Neural progenitor cell (in vitro differentiated cells): ENCODE data around the gene TMEM250. TPM values are rescaled to one million over a fixed set of nuclear protein-coding genes. Genes with fewer than 3 reads are reported as not detected.

Source experiments
- DNase-seq: peaks from one replicate; pipeline ENCODE4 v3.0.0-alpha.2; 2016; ENCODE audit warnings: low spot score
- H2AFZ ChIP-seq: fragments of 200-600 bp; sonication (generic); replicated peaks from 2 replicates; pipeline ENCODE4 v1.6.1; 2016; ENCODE audit warnings: antibody characterized with exemption
- H3F3A ChIP-seq: fragments of 200-600 bp; sonication (generic); 2 replicates; pipeline ENCODE4 v1.6.1; 2016; ENCODE audit warnings: antibody characterized with exemption, low read depth
- H3K27ac ChIP-seq: fragments of 200-600 bp; sonication (generic); 2 replicates; pipeline ENCODE4 v1.5.1; 2016; ENCODE audit warnings: mild to moderate bottlenecking
- H3K27me3 ChIP-seq: fragments of 200-600 bp; sonication (generic); 2 replicates; pipeline ENCODE4 v1.6.1; 2016; ENCODE audit warnings: mild to moderate bottlenecking, moderate library complexity
- H3K36me3 ChIP-seq: fragments of 200-600 bp; sonication (generic); 2 replicates; pipeline ENCODE4 v1.5.1; 2016
- H3K4me1 ChIP-seq: fragments of 200-600 bp; sonication (generic); 2 replicates; pipeline ENCODE4 v1.6.1; 2016; ENCODE audit warnings: mixed run types
- H3K4me2 ChIP-seq: fragments of 200-600 bp; sonication (generic); 2 replicates; pipeline ENCODE4 v1.6.1; 2016
- H3K4me3 ChIP-seq: fragments of 200-600 bp; sonication (generic); 2 replicates; pipeline ENCODE4 v1.5.1; 2016
- H3K79me2 ChIP-seq: fragments of 200-600 bp; sonication (generic); 2 replicates; pipeline ENCODE4 v1.6.1; 2016; ENCODE audit warnings: low read depth
- H3K9ac ChIP-seq: fragments of 200-600 bp; sonication (generic); 2 replicates; pipeline ENCODE4 v1.6.1; 2016
- H3K9me3 ChIP-seq: fragments of 200-600 bp; sonication (generic); 2 replicates; pipeline ENCODE4 v1.5.1; 2016; ENCODE audit warnings: low read depth
- H4K20me1 ChIP-seq: fragments of 200-600 bp; sonication (generic); 2 replicates; pipeline ENCODE4 v1.6.1; 2016; ENCODE audit warnings: low read depth
- H3K27ac Mint-ChIP-seq: 3 replicates; pipeline ENCODE4 v1.8.0; 2021; ENCODE audit warnings: mixed read lengths
- H3K27me3 Mint-ChIP-seq: 2 replicates; pipeline ENCODE4 v1.8.0; 2022; ENCODE audit warnings: low read depth, mild to moderate bottlenecking, inconsistent platforms, moderate library complexity, mixed read lengths; ENCODE audit not compliant: insufficient read depth
- H3K36me3 Mint-ChIP-seq: 3 replicates; pipeline ENCODE4 v1.8.0; 2021; ENCODE audit warnings: mixed read lengths
- H3K4me1 Mint-ChIP-seq: 3 replicates; pipeline ENCODE4 v1.8.0; 2021; ENCODE audit warnings: mixed read lengths
- H3K4me3 Mint-ChIP-seq: 3 replicates; pipeline ENCODE4 v1.8.0; 2021; ENCODE audit warnings: mild to moderate bottlenecking, moderate library complexity, mixed read lengths
- H3K9me3 Mint-ChIP-seq: 3 replicates; pipeline ENCODE4 v1.8.0; 2020; ENCODE audit warnings: mixed read lengths
- EZH2 ChIP-seq: fragments of 200-600 bp; sonication (generic); IDR thresholded peaks from 2 replicates; pipeline ENCODE4 v1.6.1; 2017; ENCODE audit warnings: antibody characterized with exemption, mild to moderate bottlenecking, moderate library complexity
- EZH2phosphoT487 ChIP-seq: fragments of 200-600 bp; sonication (generic); IDR thresholded peaks from 2 replicates; pipeline ENCODE4 v1.6.1; 2017; ENCODE audit warnings: antibody characterized with exemption
- total RNA-seq: library from RNA; depleted of rRNA; stranded (reverse); fragments of >200 nt; gene quantifications from 2 replicates; pipeline ENCODE4 v1.2.3, GENCODE V29; 2015; ENCODE audit warnings: low replicate concordance
- TF ChIP-seq, protein P1 (sequence below): fragments of 200-600 bp; sonication (generic); IDR thresholded peaks from 2 replicates; pipeline ENCODE4 v1.5.1; 2017; ENCODE audit warnings: antibody characterized with exemption, mild to moderate bottlenecking

TMEM250 gene
- total RNA-seq, 1 donor from 2014 or later = 16.3 TPM

GRCh38 chr9:136156209-136157120 is 37.8 kb upstream of the TMEM250 start:
- Histone ChIP-seq H3K79me2 (no peaks in the 10 kb centered on the region), H4K20me1 (no peaks in the 10 kb centered on the region), H3K27ac (no peak overlapping the region), H3K27me3 (peaks cover 5% of the 10 kb centered on the region), H3K4me2 (no peak overlapping the region), H3K9ac (no peak overlapping the region), H3K4me3 (no peak overlapping the region), H3K9me3 (no peaks in the 10 kb centered on the region), H3K36me3 (no peaks in the 10 kb centered on the region), H3F3A (peaks cover 6% of the 10 kb centered on the region), H3K4me1 (peaks cover 13% of the 10 kb centered on the region), H2AFZ (no peak overlapping the region)
- peaks cover 44% of the 10 kb centered on the region for H3K4me1 Mint-ChIP-seq
- no peak for DNase-seq
- H3K4me3 Mint-ChIP-seq = no peak overlapping the region
- H3K27ac Mint-ChIP-seq = no peak overlapping the region
- no peaks in the 10 kb centered on the region for H3K36me3 Mint-ChIP-seq
- TF ChIP-seq, protein P1, sequence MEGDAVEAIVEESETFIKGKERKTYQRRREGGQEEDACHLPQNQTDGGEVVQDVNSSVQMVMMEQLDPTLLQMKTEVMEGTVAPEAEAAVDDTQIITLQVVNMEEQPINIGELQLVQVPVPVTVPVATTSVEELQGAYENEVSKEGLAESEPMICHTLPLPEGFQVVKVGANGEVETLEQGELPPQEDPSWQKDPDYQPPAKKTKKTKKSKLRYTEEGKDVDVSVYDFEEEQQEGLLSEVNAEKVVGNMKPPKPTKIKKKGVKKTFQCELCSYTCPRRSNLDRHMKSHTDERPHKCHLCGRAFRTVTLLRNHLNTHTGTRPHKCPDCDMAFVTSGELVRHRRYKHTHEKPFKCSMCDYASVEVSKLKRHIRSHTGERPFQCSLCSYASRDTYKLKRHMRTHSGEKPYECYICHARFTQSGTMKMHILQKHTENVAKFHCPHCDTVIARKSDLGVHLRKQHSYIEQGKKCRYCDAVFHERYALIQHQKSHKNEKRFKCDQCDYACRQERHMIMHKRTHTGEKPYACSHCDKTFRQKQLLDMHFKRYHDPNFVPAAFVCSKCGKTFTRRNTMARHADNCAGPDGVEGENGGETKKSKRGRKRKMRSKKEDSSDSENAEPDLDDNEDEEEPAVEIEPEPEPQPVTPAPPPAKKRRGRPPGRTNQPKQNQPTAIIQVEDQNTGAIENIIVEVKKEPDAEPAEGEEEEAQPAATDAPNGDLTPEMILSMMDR = no peak
- no peak for TF ChIP-seq EZH2phosphoT487
- TF ChIP-seq EZH2 = no peak
- peaks cover 27% of the 10 kb centered on the region for H3K27me3 Mint-ChIP-seq
- H3K9me3 Mint-ChIP-seq = no peaks in the 10 kb centered on the region

GRCh38 chr9:136155576-136155975 is 36.9 kb upstream of the TMEM250 start:
- H3K27ac ChIP-seq = no peak overlapping the region
- Mint-ChIP-seq H3K27me3 (peaks cover 23% of the 10 kb centered on the region), H3K9me3 (no peaks in the 10 kb centered on the region), H3K4me1 (peaks cover 37% of the 10 kb centered on the region), H3K4me3 (no peak overlapping the region), H3K36me3 (no peaks in the 10 kb centered on the region), H3K27ac (peak overlapping the region; percentile 72)
- H3K79me2 ChIP-seq = no peaks in the 10 kb centered on the region
- H3K4me3 ChIP-seq = no peak overlapping the region
- peaks cover 13% of the 10 kb centered on the region for H3K27me3 ChIP-seq
- no peak for DNase-seq
- H3K4me2 ChIP-seq = no peak overlapping the region
- no peaks in the 10 kb centered on the region for H3K9me3 ChIP-seq
- no peak overlapping the region for H3K9ac ChIP-seq
- no peaks in the 10 kb centered on the region for H3K36me3 ChIP-seq
- no peaks in the 10 kb centered on the region for H4K20me1 ChIP-seq
- TF ChIP-seq EZH2phosphoT487 = no peak
- no peak for TF ChIP-seq EZH2
- TF ChIP-seq, protein P1 = no peak
- H3K4me1 ChIP-seq = peaks cover 13% of the 10 kb centered on the region
- H2AFZ ChIP-seq = no peak overlapping the region
- peaks cover 14% of the 10 kb centered on the region for H3F3A ChIP-seq

GRCh38 chr9:136154943-136155342 is 36.3 kb upstream of the TMEM250 start:
- H3F3A ChIP-seq = peaks cover 20% of the 10 kb centered on the region
- no peaks in the 10 kb centered on the region for H3K36me3 ChIP-seq
- peak overlapping the region; percentile 72 for H3K27ac Mint-ChIP-seq
- no peaks in the 10 kb centered on the region for H3K9me3 Mint-ChIP-seq
- H3K27me3 Mint-ChIP-seq = peaks cover 23% of the 10 kb centered on the region
- no peak overlapping the region for H2AFZ ChIP-seq
- no peaks in the 10 kb centered on the region for H3K36me3 Mint-ChIP-seq
- H3K4me3 ChIP-seq = no peak overlapping the region
- H3K4me1 ChIP-seq = peaks cover 8% of the 10 kb centered on the region
- peaks cover 32% of the 10 kb centered on the region for H3K4me1 Mint-ChIP-seq
- H4K20me1 ChIP-seq = no peaks in the 10 kb centered on the region
- no peak overlapping the region for H3K4me2 ChIP-seq
- no peak for DNase-seq
- H3K4me3 Mint-ChIP-seq = no peak overlapping the region
- TF ChIP-seq EZH2phosphoT487 = no peak
- no peak for TF ChIP-seq EZH2
- TF ChIP-seq, protein P1 = no peak
- no peak overlapping the region for H3K27ac ChIP-seq
- H3K79me2 ChIP-seq = no peaks in the 10 kb centered on the region
- peaks cover 13% of the 10 kb centered on the region for H3K27me3 ChIP-seq
- no peak overlapping the region for H3K9ac ChIP-seq
- no peaks in the 10 kb centered on the region for H3K9me3 ChIP-seq
